Dermis microvascular lymphatic vessel endothelial cell (primary cell): ENCODE measurements around the gene ASPA. TPM values are rescaled to one million over a fixed set of nuclear protein-coding genes. Genes with fewer than 3 reads are reported as not detected.
"Not testable (repeated sequence)": the region's sequence is repeated elsewhere in the genome, so short reads cannot be mapped to it uniquely, and the experiment has no call there.

Experiments
- DNase-seq, 2 donors: peaks; one replicate each; pipeline versions ENCODE4 v3.0.0 to v3.0.0-alpha.2; 2010; ENCODE audit warnings: low read depth in 2 of 2
- total RNA-seq: library from RNA; depleted of rRNA; stranded (reverse); fragments of >200 nt; gene quantifications from 2 replicates; pipeline ENCODE4 v1.2.1, GENCODE V29; 2014

Gene ASPA
- total RNA-seq, 1 donor from 2014 or later = 0.13 TPM

GRCh38 chr17:3507869-3508268, 32.1 kb downstream of the ASPA start:
- no peak for DNase-seq

GRCh38 chr17:3510090-3510489, 34.3 kb downstream of the ASPA start:
- no peak for DNase-seq

- no peak for DNase-seq
Measured at GRCh38 chr17:3511852-3512504, 36.2 kb downstream of the ASPA start.

DNA sequence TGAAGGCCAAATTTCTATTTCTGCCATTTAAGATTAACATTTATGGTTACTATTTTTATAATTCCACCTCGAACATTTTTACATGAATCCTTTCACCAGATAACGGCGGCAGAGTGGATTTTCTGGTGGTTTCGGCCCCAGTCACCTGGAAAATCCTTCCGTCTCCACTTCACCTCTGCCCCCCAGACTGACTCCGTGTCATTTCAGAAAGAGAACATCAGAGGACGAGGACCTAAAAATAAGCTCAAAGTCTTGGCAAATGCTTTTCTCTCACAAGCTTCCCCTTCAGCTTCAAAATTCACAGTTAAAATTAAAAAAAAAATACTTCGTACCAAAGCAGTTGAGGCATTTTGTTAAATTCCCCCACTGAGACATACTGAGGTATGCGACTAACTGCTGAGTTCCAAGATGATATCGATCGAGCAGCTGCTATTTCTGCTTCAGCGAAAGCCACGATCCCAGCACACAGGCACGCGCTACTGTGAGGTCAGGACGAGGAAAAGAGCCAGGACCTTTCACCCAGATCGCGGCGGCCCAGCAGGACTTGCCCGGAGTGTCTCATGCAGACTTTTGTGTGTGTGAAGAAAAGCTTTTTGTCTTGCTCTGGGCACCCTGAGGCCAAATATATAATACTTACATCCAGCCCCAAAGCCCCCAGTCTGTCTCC, 36.8 kb downstream of the ASPA start:
- DNase-seq = no peak

DNA sequence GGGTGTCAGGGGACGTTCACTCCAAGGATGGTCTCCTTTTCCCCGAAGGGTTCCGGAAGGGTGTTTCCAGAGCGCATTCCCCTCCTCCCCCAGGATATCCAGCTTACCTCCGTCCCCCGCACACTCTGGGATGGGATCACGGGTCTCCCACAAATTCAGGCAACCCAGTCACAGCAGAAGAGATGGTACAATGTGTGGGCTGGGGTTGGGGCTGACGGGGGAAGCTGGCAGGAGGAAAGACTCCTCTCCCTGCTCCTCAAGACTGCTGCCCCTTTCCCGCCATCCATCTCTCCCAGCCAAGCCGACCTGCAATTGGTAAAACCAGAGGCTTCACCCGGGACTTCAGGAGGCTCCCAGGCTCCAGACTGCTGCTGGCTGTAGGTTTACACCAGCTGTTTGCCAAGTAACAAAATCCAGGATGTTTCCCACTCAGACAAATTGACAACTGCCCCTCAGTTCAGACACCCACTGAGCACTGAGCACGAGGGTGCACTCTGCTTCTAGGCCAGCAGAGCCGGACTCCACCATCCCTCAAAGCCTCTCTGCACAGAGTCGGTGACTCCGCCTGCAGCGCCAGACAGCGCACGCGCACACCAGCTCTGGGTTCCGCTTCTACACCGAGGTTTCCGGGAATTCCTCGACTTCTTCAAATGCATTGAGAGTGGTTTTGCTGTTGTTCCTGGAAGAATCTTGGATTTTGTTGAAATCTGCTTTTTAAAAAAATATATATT, 37.7 kb downstream of the ASPA start:
- DNase-seq = no peak

- not testable (repeated sequence) for DNase-seq
Measured at GRCh38 chr17:3514167-3514566, 38.4 kb downstream of the ASPA start.

DNA sequence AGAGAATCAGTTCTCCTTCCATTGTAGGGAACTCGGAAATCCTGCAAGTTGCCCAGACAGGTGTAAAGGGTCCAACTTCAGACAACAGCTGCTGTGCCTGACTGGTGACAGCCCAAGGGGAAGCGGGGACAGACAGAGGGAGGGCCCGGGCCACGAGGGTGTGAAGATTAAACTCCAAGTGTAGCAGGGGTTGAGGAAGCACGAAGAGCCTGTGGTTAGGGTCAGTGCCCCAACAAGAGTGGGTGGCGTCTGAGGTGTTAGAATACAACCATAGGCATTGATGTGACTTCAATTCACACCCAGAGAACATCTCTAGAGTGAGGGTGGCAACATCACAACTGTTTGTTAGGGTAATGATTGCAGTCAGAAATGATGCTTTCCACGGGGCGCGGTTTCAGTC, 39.1 kb downstream of the ASPA start:
- no peak for DNase-seq

DNA sequence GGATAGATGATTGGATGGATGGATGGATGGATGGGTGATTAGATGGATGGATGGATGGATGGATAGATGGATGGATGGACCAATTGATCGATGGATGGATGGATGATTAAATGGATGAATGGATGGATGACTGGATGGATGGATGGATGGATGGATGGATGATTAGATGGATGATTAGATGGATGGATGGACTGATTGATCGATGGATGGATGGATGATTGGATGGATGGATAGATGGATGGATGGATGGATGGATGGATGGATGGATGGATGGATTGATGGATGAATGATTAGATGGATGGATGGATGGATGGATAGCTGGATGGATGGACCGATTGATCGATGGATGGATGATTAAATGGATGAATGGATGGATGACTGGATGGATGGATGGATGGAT, 43.7 kb downstream of the ASPA start:
- DNase-seq = not testable (repeated sequence)

DNA sequence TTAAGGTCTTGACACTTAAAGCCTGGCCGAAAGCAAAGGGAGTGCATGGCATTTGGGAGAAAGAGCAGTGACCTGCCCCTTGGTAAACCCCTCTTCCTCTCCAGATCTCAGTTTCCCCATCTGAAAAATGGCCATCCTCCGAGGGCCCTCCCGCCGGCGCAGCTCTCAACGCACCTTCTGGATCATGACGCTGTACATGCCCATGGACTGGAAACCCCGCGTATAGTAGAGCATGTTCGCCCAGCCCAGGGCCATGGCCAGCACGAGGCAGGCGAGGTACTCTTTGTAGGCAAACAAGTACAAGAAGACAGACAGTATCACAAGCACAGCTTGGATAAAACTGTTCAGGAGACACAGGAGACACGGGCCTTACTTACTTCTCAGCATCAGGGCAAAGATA, 48.2 kb downstream of the ASPA start:
- DNase-seq = no peak

DNA sequence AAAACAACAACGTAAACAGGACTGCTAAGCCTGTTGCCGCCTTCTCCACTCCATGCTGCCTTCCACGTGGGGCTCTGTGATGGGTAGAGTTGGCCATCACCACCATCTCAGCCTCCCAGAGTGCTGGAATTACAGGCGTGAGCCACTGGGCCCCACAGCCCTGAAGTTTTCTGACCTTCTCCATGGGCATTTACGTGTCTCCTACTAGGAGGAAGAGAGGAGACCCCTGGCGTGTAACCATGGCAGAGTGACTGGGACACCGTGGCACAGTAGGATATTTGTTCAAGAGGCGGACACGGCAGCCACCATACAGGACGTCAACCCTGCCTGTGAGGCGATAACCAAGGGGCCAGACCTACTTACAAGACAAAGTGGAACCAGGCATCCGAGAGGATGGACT, 50.7 kb downstream of the ASPA start:
- no peak for DNase-seq

- no peak for DNase-seq
Measured at GRCh38 chr17:3526971-3527370, 51.2 kb downstream of the ASPA start.

DNA sequence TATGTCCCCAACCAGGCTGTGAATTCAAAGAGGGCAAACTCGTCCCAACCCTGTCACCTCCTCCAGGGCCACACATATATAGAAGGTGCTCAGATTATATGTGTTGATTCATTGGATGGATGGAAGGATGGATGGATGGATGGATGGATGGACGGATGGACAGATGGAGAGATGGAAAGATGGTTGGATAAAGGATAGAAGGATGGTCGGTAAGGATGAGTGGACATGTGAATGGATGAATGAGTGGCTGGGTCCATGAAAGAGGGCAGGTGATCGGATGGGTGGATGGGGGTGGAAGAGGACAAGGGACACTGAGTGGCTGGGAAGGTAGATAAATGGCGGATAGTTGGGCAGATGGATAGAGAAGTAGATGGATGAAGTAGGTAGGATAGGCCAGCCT, 51.7 kb downstream of the ASPA start:
- DNase-seq = no peak

DNA sequence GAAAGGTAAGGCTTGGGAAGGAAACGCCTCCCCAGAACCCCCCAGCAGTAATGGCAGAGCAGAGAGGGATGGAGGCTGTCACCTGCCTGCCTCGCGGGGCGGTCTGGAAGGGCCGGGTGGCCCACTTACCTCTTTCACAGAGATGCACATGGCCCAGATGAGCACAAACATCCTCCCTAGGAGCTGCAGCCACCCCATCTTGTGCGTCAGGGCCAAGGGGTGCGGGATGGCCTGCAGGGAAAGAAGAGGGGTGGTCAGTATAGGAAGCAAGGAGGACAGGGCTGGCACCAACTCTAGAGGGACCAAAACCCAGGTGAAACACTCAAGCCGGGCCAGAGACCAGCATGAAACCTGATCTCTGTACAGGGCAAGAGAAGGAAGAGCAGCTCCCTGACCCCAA, 52.1 kb downstream of the ASPA start:
- DNase-seq = no peak

DNA sequence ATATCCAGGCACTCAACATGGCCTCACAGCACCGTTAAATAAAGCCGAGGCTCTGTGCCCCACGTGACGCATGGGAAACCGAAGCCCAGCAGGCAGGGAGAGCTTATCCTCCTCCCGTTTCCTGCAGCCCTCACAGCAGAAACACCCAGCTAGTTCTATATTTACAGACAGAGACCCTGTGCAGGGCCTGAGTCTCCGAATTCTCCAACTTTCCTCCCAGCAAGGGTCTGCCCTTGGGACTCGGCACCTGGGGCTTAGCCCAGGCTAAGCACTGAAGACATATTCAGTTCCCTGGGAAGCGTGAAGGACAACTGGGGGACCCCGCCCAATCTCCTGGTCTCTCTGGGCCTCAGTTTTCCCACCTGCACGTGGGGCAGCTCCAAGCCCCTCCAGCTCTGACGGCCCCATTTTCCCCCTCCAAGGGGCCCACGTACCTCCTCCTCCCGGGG, 52.6 kb downstream of the ASPA start:
- DNase-seq = no peak

DNA sequence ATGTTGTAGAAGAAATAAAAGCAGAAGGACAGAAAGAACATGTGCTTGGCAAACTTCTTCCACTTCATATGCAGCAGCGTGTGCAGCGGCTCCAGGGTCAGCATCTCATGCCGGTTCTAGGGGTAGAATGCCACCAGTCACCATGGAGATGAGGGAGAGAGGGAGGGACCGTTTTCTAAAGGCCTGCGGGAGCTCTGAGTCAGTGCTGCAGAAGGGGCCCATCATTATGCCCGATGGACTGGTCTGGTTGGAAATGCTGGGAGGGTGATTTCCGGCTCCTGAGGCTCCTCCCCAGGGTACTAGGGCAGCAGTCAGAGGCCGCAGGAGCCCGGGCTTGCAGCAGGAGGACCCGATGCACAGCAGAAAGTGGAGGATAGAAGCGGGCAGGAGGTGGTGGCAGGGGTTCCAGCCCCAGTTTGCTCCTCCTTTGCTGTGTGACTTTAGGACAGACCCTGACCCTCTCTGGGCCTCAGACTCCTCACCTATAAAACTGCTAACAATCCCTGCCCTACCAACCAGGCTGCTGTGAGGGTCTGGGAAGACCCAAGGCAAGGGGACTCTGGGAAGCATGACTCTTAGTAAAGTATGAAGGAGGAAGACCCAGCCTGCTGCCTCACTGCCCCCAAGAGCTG, 53.2 kb downstream of the ASPA start:
- DNase-seq = no peak

- DNase-seq = no peak
Measured at GRCh38 chr17:3529817-3530741, 54.3 kb downstream of the ASPA start.

DNA sequence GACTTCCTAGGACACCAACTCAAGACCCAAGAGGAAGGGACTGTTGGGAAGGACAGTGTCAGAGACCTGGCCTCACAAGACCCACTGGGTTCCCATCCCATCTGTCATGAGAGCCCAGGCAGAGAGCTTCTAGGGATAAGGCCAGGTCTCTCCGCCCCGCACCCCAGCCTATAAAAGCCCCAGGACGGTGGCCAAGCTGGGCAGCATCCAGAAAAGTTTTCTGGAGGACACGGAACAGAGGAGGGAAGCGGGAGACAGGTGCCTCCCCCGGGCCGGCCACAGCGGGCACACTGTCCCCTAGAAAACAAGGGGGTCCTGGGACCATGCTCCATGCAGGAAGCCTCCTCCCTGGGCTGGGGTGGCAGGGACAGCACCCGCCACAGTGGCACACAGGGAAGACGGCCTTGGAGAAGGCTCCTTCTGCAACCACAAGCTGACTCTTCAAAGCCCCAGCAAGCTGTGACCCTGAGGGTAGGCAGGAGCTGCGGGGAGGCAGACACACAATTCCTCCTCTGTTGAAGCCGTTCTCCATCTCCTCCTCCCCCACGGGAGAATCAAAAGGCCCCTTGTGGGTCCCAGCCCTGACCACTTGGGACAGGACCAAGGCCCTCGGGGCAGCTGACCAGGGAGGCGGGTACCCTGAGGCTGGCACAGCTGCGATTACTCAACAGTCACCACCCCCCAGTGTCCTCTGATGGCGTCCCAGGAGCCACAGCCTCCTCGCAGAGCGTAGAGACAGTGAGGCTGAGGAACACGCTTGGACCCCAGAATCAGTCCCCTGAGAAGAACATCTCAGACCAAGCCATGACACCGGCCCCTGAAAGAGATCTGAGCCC, 55.7 kb downstream of the ASPA start:
- no peak for DNase-seq

GRCh38 chr17:3532106-3532858, 56.5 kb downstream of the ASPA start:
- no peak for DNase-seq

- no peak for DNase-seq
Measured at GRCh38 chr17:3532859-3533142, 57.0 kb downstream of the ASPA start.

GRCh38 chr17:3533752-3534151, 58.0 kb downstream of the ASPA start:
- DNase-seq = no peak
